H9 (cell line): ENCODE measurements around the gene IMMP2L. TPM values are rescaled to one million over a fixed set of nuclear protein-coding genes. Genes with fewer than 3 reads are reported as not detected.

Experiments
- DNase-seq: peaks from one replicate; pipeline ENCODE4 v3.0.0-alpha.2; 2017
- H2AFZ ChIP-seq: one replicate; pipeline ENCODE4 v1.6.1; 2013; ENCODE audit warnings: mild to moderate bottlenecking, low read length, control low read depth, moderate library complexity
- H2AK5ac ChIP-seq: 2 replicates; pipeline ENCODE4 v1.6.1; 2013; ENCODE audit warnings: low read length, control low read depth, mixed read lengths; ENCODE audit not compliant: insufficient read length
- H2BK120ac ChIP-seq: one replicate; pipeline ENCODE4 v1.6.1; 2013; ENCODE audit warnings: low read depth, mild to moderate bottlenecking, low read length, control low read depth, inconsistent platforms; ENCODE audit not compliant: poor library complexity, severe bottlenecking
- H2BK12ac ChIP-seq: 2 replicates; pipeline ENCODE4 v1.6.1; 2013; ENCODE audit warnings: low read length, control low read depth, mixed read lengths, low read depth; ENCODE audit not compliant: insufficient read length
- H2BK15ac ChIP-seq: 2 replicates; pipeline ENCODE4 v1.6.1; 2013; ENCODE audit warnings: low read depth, low read length, control low read depth
- H2BK20ac ChIP-seq: one replicate; pipeline ENCODE4 v1.6.1; 2013; ENCODE audit warnings: low read depth, mild to moderate bottlenecking, low read length, control low read depth, inconsistent platforms; ENCODE audit not compliant: poor library complexity, severe bottlenecking
- H2BK5ac ChIP-seq: 2 replicates; pipeline ENCODE4 v1.6.1; 2013; ENCODE audit warnings: low read length, control low read depth, mixed read lengths; ENCODE audit not compliant: insufficient read length
- H3K14ac ChIP-seq: 2 replicates; pipeline ENCODE4 v1.6.1; 2013; ENCODE audit warnings: low read length, control low read depth; ENCODE audit not compliant: insufficient read depth
- H3K18ac ChIP-seq: 2 replicates; pipeline ENCODE4 v1.6.1; 2013; ENCODE audit warnings: low read depth, mild to moderate bottlenecking, mixed read lengths, low read length, control low read depth; ENCODE audit not compliant: insufficient read length
- H3K23ac ChIP-seq: 2 replicates; pipeline ENCODE4 v1.6.1; 2013; ENCODE audit warnings: low read length, control low read depth, mixed read lengths, low read depth; ENCODE audit not compliant: insufficient read length
- H3K23me2 ChIP-seq: 2 replicates; pipeline ENCODE4 v1.6.1; 2013; ENCODE audit warnings: low read depth, mild to moderate bottlenecking, mixed read lengths, low read length, control low read depth; ENCODE audit not compliant: insufficient read length, poor library complexity, severe bottlenecking
- H3K27ac ChIP-seq: 2 replicates; pipeline ENCODE4 v1.5.1; 2013; ENCODE audit warnings: low read length, control low read depth, mixed read lengths, low read depth; ENCODE audit not compliant: insufficient read length
- H3K27me3 ChIP-seq: 2 replicates; pipeline ENCODE4 v1.6.1; 2013; ENCODE audit warnings: low read length, control low read depth, inconsistent platforms; ENCODE audit not compliant: insufficient read depth
- H3K4ac ChIP-seq: 2 replicates; pipeline ENCODE4 v1.6.1; 2013; ENCODE audit warnings: low read depth, mild to moderate bottlenecking, control low read depth, inconsistent platforms, low read length, moderate library complexity
- H3K4me1 ChIP-seq: 2 replicates; pipeline ENCODE4 v1.6.1; 2013; ENCODE audit warnings: low read length, control low read depth, inconsistent platforms; ENCODE audit not compliant: insufficient read depth
- H3K4me2 ChIP-seq: 2 replicates; pipeline ENCODE4 v1.6.1; 2013; ENCODE audit warnings: low read length, control low read depth, mixed read lengths; ENCODE audit not compliant: insufficient read length, insufficient read depth
- H3K56ac ChIP-seq: 2 replicates; pipeline ENCODE4 v1.6.1; 2013; ENCODE audit warnings: low read depth, mild to moderate bottlenecking, mixed read lengths, low read length, control low read depth; ENCODE audit not compliant: insufficient read length
- H3K79me1 ChIP-seq: 2 replicates; pipeline ENCODE4 v1.6.1; 2013; ENCODE audit warnings: low read depth, mild to moderate bottlenecking, moderate library complexity, low read length, control low read depth, inconsistent platforms; ENCODE audit not compliant: insufficient read depth, poor library complexity, severe bottlenecking
- H3K79me2 ChIP-seq: 2 replicates; pipeline ENCODE4 v1.6.1; 2013; ENCODE audit warnings: low read length, control low read depth, inconsistent platforms; ENCODE audit not compliant: insufficient read depth
- H3K9ac ChIP-seq: 2 replicates; pipeline ENCODE4 v1.6.1; 2013; ENCODE audit warnings: low read length, control low read depth, mixed read lengths; ENCODE audit not compliant: insufficient read length; ENCODE audit errors: extremely low read depth
- H3K9me3 ChIP-seq: one replicate; pipeline ENCODE4 v1.6.1; 2013; ENCODE audit warnings: low read depth, low read length, inconsistent platforms; ENCODE audit not compliant: control insufficient read depth
- H3T11ph ChIP-seq: one replicate; pipeline ENCODE4 v1.6.1; 2013; ENCODE audit warnings: mild to moderate bottlenecking, low read length, control low read depth, inconsistent platforms
- H4K20me1 ChIP-seq: one replicate; pipeline ENCODE4 v1.6.1; 2013; ENCODE audit not compliant: control insufficient read depth, insufficient read length, insufficient read depth
- H4K5ac ChIP-seq: 2 replicates; pipeline ENCODE4 v1.6.1; 2013; ENCODE audit warnings: low read depth, mild to moderate bottlenecking, mixed read lengths, low read length, control low read depth; ENCODE audit not compliant: insufficient read length
- H4K8ac ChIP-seq: replicated peaks from 2 replicates; pipeline ENCODE4 v1.6.1; 2013; ENCODE audit warnings: low read length, control low read depth, mixed read lengths, low read depth; ENCODE audit not compliant: insufficient read length
- H4K91ac ChIP-seq: 2 replicates; pipeline ENCODE4 v1.6.1; 2013; ENCODE audit warnings: low read depth, mild to moderate bottlenecking, moderate library complexity, mixed read lengths, low read length, control low read depth; ENCODE audit not compliant: insufficient read length
- H3K27ac Mint-ChIP-seq, 3 experiments: 2 replicates in 2 of 3; 3 replicates in 1 of 3; pipeline ENCODE4 v1.8.0; 2020 to 2021; ENCODE audit warnings: mixed read lengths in 3 of 3, mild to moderate bottlenecking in 1 of 3, moderate library complexity in 1 of 3
- H3K27me3 Mint-ChIP-seq: 2 replicates; pipeline ENCODE4 v1.8.0; 2021; ENCODE audit warnings: low read depth, mild to moderate bottlenecking, moderate library complexity, mixed read lengths
- H3K36me3 Mint-ChIP-seq, 3 experiments: 2 replicates in 2 of 3; 3 replicates in 1 of 3; pipeline ENCODE4 v1.8.0; 2020 to 2021; ENCODE audit warnings: low read depth in 3 of 3, mixed read lengths in 3 of 3; ENCODE audit not compliant: insufficient read depth in 1 of 3
- H3K4me1 Mint-ChIP-seq, 2 experiments: 2 replicates each; pipeline ENCODE4 v1.8.0; 2020; ENCODE audit warnings: mixed read lengths in 2 of 2
- H3K4me3 Mint-ChIP-seq, 2 experiments: 2 replicates in 1 of 2; 3 replicates in 1 of 2; pipeline ENCODE4 v1.8.0; 2020 to 2021; ENCODE audit warnings: mild to moderate bottlenecking in 2 of 2, mixed read lengths in 2 of 2, moderate library complexity in 1 of 2
- H3K9me3 Mint-ChIP-seq, 2 experiments: 2 replicates in 1 of 2; 3 replicates in 1 of 2; pipeline ENCODE4 v1.8.0; 2020; ENCODE audit warnings: mild to moderate bottlenecking in 2 of 2, mixed read lengths in 2 of 2, moderate library complexity in 1 of 2
- WGBS: extraction: QIAGEN DNeasy Blood & Tissue Kit; methylation state at CpG from one replicate; pipeline ENCODE4 v1.1.7; 2013; ENCODE audit warnings: missing lambda C conversion rate, low lambda C conversion rate, mixed read lengths; ENCODE audit not compliant: insufficient read length; ENCODE audit errors: extremely low coverage; 5-methylcytosine and 5-hydroxymethylcytosine counted together
- total RNA-seq: library from RNA; stranded (reverse); gene quantifications from 2 replicates; pipeline ENCODE4 v1.2.1, GENCODE V29; 2021
- TF ChIP-seq, protein P1 (sequence below): fragments of 200-600 bp; sonication (generic); conservative IDR thresholded peaks from 3 replicates; pipeline ENCODE4 v1.8.0; 2021; ENCODE audit warnings: antibody characterized with exemption, mild to moderate bottlenecking

The IMMP2L gene
- total RNA-seq, 1 experiment from 2014 or later = 14.7 TPM

GRCh38 chr7:111004310-111004901 is 557.9 kb downstream of the IMMP2L start:
- Histone ChIP-seq H3K79me2 (no peaks in the 10 kb centered on the region), H2BK20ac (no peak overlapping the region), H2BK12ac (no peak overlapping the region), H3K18ac (no peak overlapping the region), H2AFZ (no peak overlapping the region), H3K79me1 (no peaks in the 10 kb centered on the region), H3K4me1 (no peaks in the 10 kb centered on the region), H3K9me3 (no peaks in the 10 kb centered on the region), H3K4me2 (no peak overlapping the region), H2BK5ac (no peak overlapping the region), H3K23ac (no peak overlapping the region), H2BK15ac (no peak overlapping the region), H2AK5ac (no peak overlapping the region), H2BK120ac (no peak overlapping the region), H4K8ac (no peak overlapping the region), H3T11ph (no peak overlapping the region), H3K9ac (no peak overlapping the region), H4K5ac (no peak overlapping the region), H3K14ac (no peak overlapping the region), H3K27me3 (no peaks in the 10 kb centered on the region), H3K56ac (no peak overlapping the region), H4K91ac (no peak overlapping the region), H3K4ac (no peak overlapping the region), H3K27ac (no peak overlapping the region), H4K20me1 (no peaks in the 10 kb centered on the region), H3K23me2 (no peaks in the 10 kb centered on the region)
- WGBS = no CpG with 5 or more reads among the region's 4 CpGs
- H3K4me3 Mint-ChIP-seq = no peak overlapping the region
- no peaks in the 10 kb centered on the region for H3K36me3 Mint-ChIP-seq
- H3K27me3 Mint-ChIP-seq = no peaks in the 10 kb centered on the region
- no peaks in the 10 kb centered on the region for H3K9me3 Mint-ChIP-seq
- DNase-seq = no peak
- TF ChIP-seq, protein P1, sequence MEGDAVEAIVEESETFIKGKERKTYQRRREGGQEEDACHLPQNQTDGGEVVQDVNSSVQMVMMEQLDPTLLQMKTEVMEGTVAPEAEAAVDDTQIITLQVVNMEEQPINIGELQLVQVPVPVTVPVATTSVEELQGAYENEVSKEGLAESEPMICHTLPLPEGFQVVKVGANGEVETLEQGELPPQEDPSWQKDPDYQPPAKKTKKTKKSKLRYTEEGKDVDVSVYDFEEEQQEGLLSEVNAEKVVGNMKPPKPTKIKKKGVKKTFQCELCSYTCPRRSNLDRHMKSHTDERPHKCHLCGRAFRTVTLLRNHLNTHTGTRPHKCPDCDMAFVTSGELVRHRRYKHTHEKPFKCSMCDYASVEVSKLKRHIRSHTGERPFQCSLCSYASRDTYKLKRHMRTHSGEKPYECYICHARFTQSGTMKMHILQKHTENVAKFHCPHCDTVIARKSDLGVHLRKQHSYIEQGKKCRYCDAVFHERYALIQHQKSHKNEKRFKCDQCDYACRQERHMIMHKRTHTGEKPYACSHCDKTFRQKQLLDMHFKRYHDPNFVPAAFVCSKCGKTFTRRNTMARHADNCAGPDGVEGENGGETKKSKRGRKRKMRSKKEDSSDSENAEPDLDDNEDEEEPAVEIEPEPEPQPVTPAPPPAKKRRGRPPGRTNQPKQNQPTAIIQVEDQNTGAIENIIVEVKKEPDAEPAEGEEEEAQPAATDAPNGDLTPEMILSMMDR = no peak
- H3K27ac Mint-ChIP-seq = no peak overlapping the region
- H3K4me1 Mint-ChIP-seq = peaks cover 5 to 6% of the 10 kb centered on the region in 2 experiments; a peak in 3 of 4 replicates
